Lower lobe of right lung (tissue), 2 donors: ENCODE measurements around the gene SDS. TPM values are rescaled to one million over a fixed set of nuclear protein-coding genes. Genes with fewer than 3 reads are reported as not detected.

Experiments used
- ATAC-seq, 2 donors: fragments of 200-7000 bp; cut with Tn5 transposase; one replicate each; pipeline ENCODE4 v1.9.1; 2020 to 2022; ENCODE audit warnings: mild to moderate bottlenecking in 2 of 2, moderate library complexity in 2 of 2
- DNase-seq: peaks from one replicate; pipeline ENCODE4 v3.0.0-alpha.2; 2020
- H3K27ac ChIP-seq: fragments of 200-600 bp; one replicate; pipeline ENCODE4 v1.8.0; 2022
- H3K27me3 ChIP-seq: fragments of 200-600 bp; one replicate; pipeline ENCODE4 v1.8.0; 2022; ENCODE audit warnings: low read depth
- H3K36me3 ChIP-seq: fragments of 200-600 bp; one replicate; pipeline ENCODE4 v1.8.0; 2022; ENCODE audit warnings: mild to moderate bottlenecking
- H3K4me1 ChIP-seq: fragments of 200-600 bp; one replicate; pipeline ENCODE4 v1.8.0; 2022
- H3K4me3 ChIP-seq: fragments of 200-600 bp; one replicate; pipeline ENCODE4 v1.8.0; 2022; ENCODE audit warnings: mild to moderate bottlenecking
- H3K9me3 ChIP-seq: fragments of 200-600 bp; one replicate; pipeline ENCODE4 v1.8.0; 2022
- CTCF ChIP-seq: fragments of 200-600 bp; IDR thresholded peaks from one replicate; pipeline ENCODE4 v1.8.0; 2022; ENCODE audit warnings: antibody characterized with exemption, mild to moderate bottlenecking
- intact Hi-C: fragments of 100-400 bp; cut with DNase I; formaldehyde crosslinking; loops from one replicate; pipeline ENCODE4 v1.11.0; 2022
- total RNA-seq: library from RNA; stranded (reverse); fragmentation: NEBNext Ultra II Directional; extraction: Animal tissue kit (Norgen Biotek cat#: 25700); gene quantifications from one replicate; pipeline ENCODE4 v1.2.1, GENCODE V29; 2021
- donor health status: DM: no; HTN: yes; CAD: no; lungs with severe emphysema.

The SDS gene
- total RNA-seq, 1 donor from 2014 or later: 1.1 TPM

GRCh38 chr12:113392520-113392919, 11.2 kb downstream of the SDS start:
- Histone ChIP-seq H3K4me3 (no peak overlapping the region), H3K9me3 (no peaks in the 10 kb centered on the region), H3K4me1 (no peaks in the 10 kb centered on the region), H3K36me3 (peaks cover 24% of the 10 kb centered on the region), H3K27me3 (no peaks in the 10 kb centered on the region), H3K27ac (no peak overlapping the region)
- DNase-seq (no peak), ATAC-seq (no peak)
- intact Hi-C loops: no loop called here
- TF ChIP-seq CTCF: no peak

- Histone ChIP-seq H3K4me1 (no peaks in the 10 kb centered on the region), H3K27ac (no peak overlapping the region), H3K9me3 (no peaks in the 10 kb centered on the region), H3K36me3 (peaks cover 31% of the 10 kb centered on the region), H3K4me3 (no peak overlapping the region), H3K27me3 (no peaks in the 10 kb centered on the region)
- no peak for DNase-seq
- no peak for TF ChIP-seq CTCF
- intact Hi-C loops: no loop called here
- ATAC-seq: no peak
These were observed 11.9 kb downstream of the SDS start for GRCh38 chr12:113391650-113392337.

- TF ChIP-seq CTCF: no peak
- H3K4me3 ChIP-seq: no peak overlapping the region
- no peak overlapping the region for H3K27ac ChIP-seq
- no peaks in the 10 kb centered on the region for H3K4me1 ChIP-seq
- H3K9me3 ChIP-seq: no peaks in the 10 kb centered on the region
- no peaks in the 10 kb centered on the region for H3K27me3 ChIP-seq
- DNase-seq: no peak
- no peak for ATAC-seq
- intact Hi-C loops: no loop called here
- peaks cover 35% of the 10 kb centered on the region for H3K36me3 ChIP-seq
These were observed 12.5 kb downstream of the SDS start for GRCh38 chr12:113391145-113391544.

GRCh38 chr12:113390064-113391043, 13.3 kb downstream of the SDS start:
- Histone ChIP-seq H3K27me3 (no peaks in the 10 kb centered on the region), H3K4me1 (no peaks in the 10 kb centered on the region), H3K36me3 (peaks cover 40% of the 10 kb centered on the region), H3K9me3 (no peaks in the 10 kb centered on the region), H3K4me3 (no peak overlapping the region), H3K27ac (no peak overlapping the region)
- no peak for TF ChIP-seq CTCF
- ATAC-seq (no peak), DNase-seq (no peak)
- intact Hi-C loops: no loop called here

GRCh38 chr12:113388351-113388750, 15.3 kb downstream of the SDS start:
- Histone ChIP-seq H3K27ac (no peak overlapping the region), H3K9me3 (no peaks in the 10 kb centered on the region), H3K27me3 (no peaks in the 10 kb centered on the region), H3K4me1 (no peaks in the 10 kb centered on the region), H3K4me3 (no peak overlapping the region), H3K36me3 (peaks cover 58% of the 10 kb centered on the region)
- intact Hi-C loops: no loop called here
- no peak for TF ChIP-seq CTCF
- DNase-seq (no peak), ATAC-seq (no peak)
